GM12892 (cell line): ENCODE results near the gene TAC4.

Source experiments
- POLR2A ChIP-seq: IDR thresholded peaks from 2 replicates; pipeline ENCODE4 v1.6.1; 2011; ENCODE audit warnings: low read depth, low read length, control low read depth
- POLR2AphosphoS5 ChIP-seq: IDR thresholded peaks from 2 replicates; pipeline ENCODE4 v1.6.1; 2011; ENCODE audit warnings: low read depth, low read length, control low read depth
- TAF1 ChIP-seq: IDR thresholded peaks from 2 replicates; pipeline ENCODE4 v1.6.1; 2011; ENCODE audit warnings: low read depth, mild to moderate bottlenecking, control low read depth, low read length, borderline replicate concordance

GRCh38 chr17:49866019-49866380, 18.1 kb upstream of the TAC4 start:
- TF ChIP-seq POLR2A: no peak
- no peak for TF ChIP-seq POLR2AphosphoS5
- TF ChIP-seq TAF1: no peak
